GM18526 (cell line): Measurements from ENCODE around the gene AGK.

Experiments
- POLR2A ChIP-seq: IDR thresholded peaks from 3 replicates; pipeline ENCODE4 v1.6.1; 2011; ENCODE audit not compliant: insufficient read length; ENCODE audit errors: extremely low read depth

Gene AGK

GRCh38 chr7:141551094-141551781, at the start of gene AGK:
AGK (plus strand) TSS chr7:141551410; CDS start chr7:141555467, 4,057 bp downstream.
- peak; percentile 97 for TF ChIP-seq POLR2A

- TF ChIP-seq POLR2A: no peak
Observed at GRCh38 chr7:141501451-141501850, 49.8 kb upstream of the AGK start.

DNA sequence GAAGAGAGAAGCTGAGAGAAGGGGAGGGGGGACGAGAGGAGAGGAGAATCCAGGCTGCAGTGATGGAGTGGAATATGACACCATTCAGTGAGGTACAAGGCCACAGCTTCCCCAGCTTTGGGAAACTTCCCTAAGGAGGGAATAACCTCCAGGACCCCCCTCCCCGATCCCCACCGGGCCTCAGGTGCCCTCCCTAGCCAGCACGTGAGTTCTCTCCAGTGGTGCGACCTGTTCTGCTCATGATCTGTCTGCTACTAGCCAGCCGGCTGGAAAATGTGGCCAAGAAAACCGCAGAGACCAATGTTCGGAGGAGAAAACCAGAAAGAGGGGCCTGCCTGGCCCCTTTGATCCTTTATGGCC, 39.9 kb upstream of the AGK start:
- TF ChIP-seq POLR2A: no peak

- TF ChIP-seq POLR2A: no peak
Observed at GRCh38 chr7:141511676-141512396, 39.4 kb upstream of the AGK start.

GRCh38 chr7:141512597-141512996, 38.6 kb upstream of the AGK start:
- TF ChIP-seq POLR2A: no peak

GRCh38 chr7:141513720-141514119, 37.5 kb upstream of the AGK start:
- no peak for TF ChIP-seq POLR2A

GRCh38 chr7:141515941-141516340, 35.3 kb upstream of the AGK start:
- no peak for TF ChIP-seq POLR2A

DNA sequence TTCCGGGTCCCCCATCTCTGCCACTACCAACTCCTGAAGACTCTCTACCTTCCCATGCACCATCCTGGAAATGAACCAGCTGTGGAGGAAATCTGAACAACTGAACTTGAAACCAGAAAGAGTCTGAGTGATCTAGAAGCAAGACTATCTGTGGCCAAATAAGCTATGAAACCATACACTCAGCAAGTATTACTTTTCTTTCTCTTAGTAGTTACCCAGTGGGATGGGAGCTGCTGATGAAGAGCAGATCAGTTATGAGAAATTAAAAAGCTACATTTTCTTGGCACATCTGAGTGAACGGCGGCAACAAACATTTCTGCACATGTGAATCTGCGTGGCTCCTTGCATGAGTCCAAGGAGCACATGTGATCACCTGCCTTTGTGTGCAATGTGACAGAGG, 31.6 kb upstream of the AGK start:
- no peak for TF ChIP-seq POLR2A

GRCh38 chr7:141522657-141523342, 28.4 kb upstream of the AGK start:
- TF ChIP-seq POLR2A: no peak

DNA sequence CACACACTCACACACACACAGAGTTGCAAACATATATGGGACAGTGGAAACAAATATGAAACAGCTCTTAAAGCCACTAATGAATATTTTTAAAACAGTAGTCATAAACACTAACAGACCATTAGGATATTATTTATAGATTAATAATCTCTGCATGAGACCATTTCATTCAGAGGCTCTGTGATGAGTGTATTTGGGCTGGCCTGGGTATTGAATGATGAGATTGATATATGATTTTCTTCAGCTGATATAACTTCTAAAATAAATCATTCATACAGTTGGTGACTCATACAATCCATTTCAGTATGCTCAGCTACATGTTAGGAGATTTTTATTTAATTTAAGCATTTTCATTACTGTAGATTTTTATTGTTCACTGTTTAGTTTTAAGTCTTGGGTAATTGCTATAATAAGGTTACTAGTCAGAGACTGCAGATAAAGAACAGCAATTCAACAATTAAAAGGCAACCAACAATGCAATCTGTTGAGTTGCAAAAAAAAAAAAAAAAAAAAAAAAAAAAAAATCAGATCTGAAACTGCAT, 25.2 kb upstream of the AGK start:
- TF ChIP-seq POLR2A: no peak

DNA sequence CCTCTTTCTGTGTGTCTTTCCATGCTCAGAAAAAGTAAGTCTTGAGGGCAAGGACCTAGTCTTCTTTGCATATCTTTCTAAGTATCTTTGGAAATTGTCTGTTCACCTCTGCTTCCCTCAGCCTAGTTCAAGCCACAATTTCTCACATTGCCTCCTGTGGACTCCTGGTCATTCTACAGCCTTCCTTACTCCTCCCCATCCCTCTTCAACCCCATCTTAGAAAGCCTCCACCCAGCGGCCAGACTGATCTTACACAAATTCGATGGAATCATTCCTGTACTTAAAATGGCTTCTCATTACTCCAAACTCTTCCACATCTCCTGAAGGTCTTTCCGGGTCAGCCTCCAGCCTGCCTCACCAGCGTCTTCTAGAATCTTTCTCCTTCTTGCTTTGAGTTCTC, 24.1 kb upstream of the AGK start:
- no peak for TF ChIP-seq POLR2A

DNA sequence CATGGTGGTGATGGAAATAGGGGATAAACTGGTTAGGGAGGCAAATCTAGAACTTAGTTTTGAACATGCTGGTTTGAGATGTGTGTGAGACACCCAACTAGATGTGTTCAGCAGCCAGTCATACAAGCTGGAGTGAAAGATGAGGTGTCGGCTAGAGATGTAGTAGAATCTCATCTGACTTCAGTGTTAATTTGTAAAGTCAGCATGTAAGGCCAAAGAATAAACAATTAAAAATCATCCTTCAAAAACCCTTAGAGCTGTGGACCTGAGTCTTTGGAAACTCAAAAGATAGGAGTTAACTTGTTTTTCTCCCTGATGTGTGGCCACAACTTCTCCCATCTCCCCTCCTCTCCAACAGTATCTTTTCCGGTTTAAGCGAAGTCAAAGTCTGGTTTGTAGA, 22.8 kb upstream of the AGK start:
- no peak for TF ChIP-seq POLR2A

DNA sequence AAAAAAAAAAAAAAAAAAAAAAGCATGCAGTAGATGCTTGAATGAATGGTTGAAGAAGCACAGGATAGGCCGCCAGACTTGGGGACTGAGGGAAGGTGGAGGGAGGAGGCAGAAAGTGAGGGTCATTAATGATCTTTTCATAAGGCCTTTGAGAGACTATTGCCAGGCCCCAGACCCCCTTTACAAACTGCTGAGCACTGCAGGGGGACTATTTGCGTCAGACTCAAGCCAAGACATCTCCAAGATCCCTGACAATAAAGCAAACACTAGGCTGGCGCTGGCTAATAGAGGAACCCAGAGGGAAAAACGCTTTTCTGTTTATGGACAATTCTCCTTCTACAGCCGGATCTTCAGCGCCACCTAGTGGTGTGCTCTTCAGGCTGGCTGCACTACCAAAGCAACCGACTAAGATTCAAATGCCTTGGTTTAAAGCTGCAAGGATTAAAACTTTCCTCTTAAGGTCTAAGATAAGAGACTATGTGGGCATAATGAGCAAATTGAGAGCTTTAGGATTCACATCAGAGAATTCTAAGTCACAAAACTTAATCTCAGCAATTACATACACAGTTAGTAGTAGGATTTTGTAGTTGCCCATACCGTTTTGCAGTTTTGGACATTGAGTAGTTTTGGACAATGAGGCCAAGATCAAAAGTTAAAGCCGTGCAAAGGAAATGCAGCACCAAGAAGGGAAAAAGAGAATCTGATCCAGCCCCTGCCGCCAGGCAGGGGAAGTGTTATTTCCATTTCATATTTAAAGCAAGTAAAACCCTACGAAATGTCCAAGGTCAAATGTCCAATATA, 17.9 kb upstream of the AGK start:
- TF ChIP-seq POLR2A: no peak

GRCh38 chr7:141534757-141535737, 16.2 kb upstream of the AGK start:
- TF ChIP-seq POLR2A: no peak
